Spleen (tissue), 11 donors: ENCODE results near the gene TTC7B. TPM values are rescaled to one million over a fixed set of nuclear protein-coding genes. Genes with fewer than 3 reads are reported as not detected.
A peak's percentile ranks its signal among the peaks of the same experiment; 100 is the strongest.

Experiments
- DNase-seq: peaks from one replicate; pipeline ENCODE4 v3.0.0-alpha.2; 2020
- H3K27ac ChIP-seq, 8 donors: fragments of 200-600 bp; sonication (generic) in 7 of 8; 1 replicate in 4 of 8; 2 replicates in 4 of 8; pipeline versions ENCODE4 v1.5.0 to v1.8.0; 2016 to 2021; ENCODE audit warnings: inconsistent platforms in 4 of 8, mild to moderate bottlenecking in 4 of 8, moderate library complexity in 1 of 8
- H3K27me3 ChIP-seq, 7 donors: fragments of 200-600 bp; sonication (generic) in 6 of 7; replicated peaks in 1 of 7; 1 replicate in 4 of 7; 2 replicates in 3 of 7; pipeline versions ENCODE4 v1.5.0 to v1.8.0; 2016 to 2021; ENCODE audit warnings: inconsistent platforms in 3 of 7, mild to moderate bottlenecking in 1 of 7
- H3K36me3 ChIP-seq, 6 donors: fragments of 200-600 bp; sonication (generic) in 5 of 6; 1 replicate in 4 of 6; 2 replicates in 2 of 6; pipeline versions ENCODE4 v1.5.0 to v1.8.0; 2016 to 2021; ENCODE audit warnings: inconsistent platforms in 2 of 6
- H3K4me1 ChIP-seq, 6 donors: fragments of 200-600 bp; sonication (generic) in 5 of 6; 1 replicate in 3 of 6; 2 replicates in 3 of 6; pipeline versions ENCODE4 v1.5.0 to v1.8.0; 2016 to 2021; ENCODE audit warnings: inconsistent platforms in 3 of 6
- H3K4me3 ChIP-seq, 8 donors: fragments of 200-600 bp; sonication (generic) in 7 of 8; 1 replicate in 4 of 8; 2 replicates in 4 of 8; pipeline versions ENCODE4 v1.5.0 to v1.8.0; 2016 to 2021; ENCODE audit warnings: inconsistent platforms in 4 of 8, mild to moderate bottlenecking in 4 of 8, moderate library complexity in 2 of 8
- H3K9me3 ChIP-seq, 8 donors: fragments of 200-600 bp; sonication (generic) in 7 of 8; 1 replicate in 4 of 8; 2 replicates in 4 of 8; pipeline versions ENCODE4 v1.5.0 to v1.8.0; 2016 to 2021; ENCODE audit warnings: inconsistent platforms in 4 of 8
- POLR2A ChIP-seq, 3 donors: fragments of 450-650 bp; IDR thresholded peaks; one replicate each; pipeline ENCODE4 v1.5.1; 2017; ENCODE audit warnings: antibody characterized with exemption in 3 of 3, mild to moderate bottlenecking in 1 of 3
- POLR2AphosphoS5 ChIP-seq, 3 donors: sonication (generic); formaldehyde crosslinking; IDR thresholded peaks; one replicate each; pipeline ENCODE4 v1.5.1; 2017; ENCODE audit warnings: antibody characterized with exemption in 3 of 3
- WGBS, 5 donors: extraction: QIAGEN DNeasy Blood & Tissue Kit in 3 of 5; methylation state at CpG; one replicate each; pipeline versions ENCODE4 v1.1.5 to v1.1.7; 2013 to 2018; 5-methylcytosine and 5-hydroxymethylcytosine counted together
- intact Hi-C: fragments of 100-400 bp; cut with DNase I; formaldehyde crosslinking; loops from one replicate; pipeline ENCODE4 v1.15.0; 2023; ENCODE audit warnings: low total_unique reads
- polyA plus RNA-seq, 3 donors: library from polyadenylated mRNA; stranded (reverse); fragments of 200-250 nt; gene quantifications; one replicate each; pipeline ENCODE4 v1.2.1, GENCODE V29; 2013
- total RNA-seq, 7 donors: library from RNA; depleted of rRNA in 3 of 7; stranded (reverse); fragments of >200 nt in 3 of 7; fragmentation: NEBNext Ultra II Directional in 4 of 7; extraction: Animal tissue kit (Norgen Biotek cat#: 25700) in 4 of 7; gene quantifications; one replicate each; pipeline versions ENCODE4 v1.1.0 to v1.2.1, GENCODE V29; 2016 to 2021
- TF ChIP-seq, protein P1 (sequence below), 11 experiments: fragments of 200-600 bp in 7 of 11; fragments of 450-650 bp in 4 of 11; sonication (generic) in 4 of 11; IDR thresholded peaks in 8 of 11; conservative IDR thresholded peaks in 3 of 11; 1 replicate in 7 of 11; 2 replicates in 4 of 11; pipeline versions ENCODE4 v1.4.0 to v1.8.0; 2016 to 2021; ENCODE audit warnings: antibody characterized with exemption in 11 of 11, inconsistent platforms in 4 of 11, mild to moderate bottlenecking in 1 of 11
- donor health status: healthy with polysubstance abuse.
- donor health status: DM: no; HTN: no; CAD: no; lungs with moderate emphysema.
- donor health status: DM: no; HTN: no; CAD: no.
- donor health status: Bipolar disorder and iron deficiency.
- donor health status: healthy.
- donor health status: DM: no; HTN: no; CAD: no.
- donor health status: DM: yes; HTN: yes; CAD: no.

The TTC7B gene
- total and polyA plus RNA-seq, 10 donors, result 6.6 to 98.4 (median 62.6) TPM

DNA sequence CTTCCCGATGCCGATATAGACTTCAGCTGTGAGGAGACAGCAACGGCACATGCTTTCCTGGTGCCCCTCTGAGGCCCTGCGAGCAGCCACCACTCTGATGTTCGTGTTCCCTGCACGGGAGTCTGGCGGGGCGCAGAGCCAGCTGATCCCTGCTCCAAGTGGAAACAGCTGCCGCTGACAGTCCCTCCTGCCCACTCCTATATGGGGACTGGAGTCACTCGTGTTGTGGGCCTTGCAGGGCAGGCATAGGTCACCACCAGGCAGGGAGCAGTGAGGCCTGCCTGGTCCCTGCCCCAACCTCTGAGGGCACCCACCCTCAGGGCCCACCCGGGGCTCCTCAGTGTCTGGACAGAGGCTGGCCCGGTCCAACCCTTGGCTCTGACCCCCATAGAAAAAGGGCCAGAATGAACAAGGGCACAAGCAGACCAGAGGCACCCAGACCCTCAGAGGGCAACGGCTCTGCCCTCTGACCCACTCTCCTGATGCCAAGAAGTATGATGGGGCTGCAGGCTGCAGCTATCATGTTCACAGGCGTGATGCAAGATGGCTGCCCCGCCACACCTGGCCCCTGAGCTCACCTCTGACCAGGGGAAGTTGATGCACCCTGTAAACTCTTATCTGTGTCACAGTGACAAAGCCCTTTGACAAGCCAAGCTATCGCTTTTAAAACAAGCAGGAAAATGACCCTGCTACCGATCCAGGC, 237.8 kb downstream of the TTC7B start:
- Histone ChIP-seq H3K9me3 (no peaks in the 10 kb centered on the region), H3K36me3 (peaks cover 0 to 62% (median 11%) of the 10 kb centered on the region in 6 donors), H3K4me1 (peaks cover 0 to 25% (median 9%) of the 10 kb centered on the region in 6 donors), H3K27ac (no peak overlapping the region), H3K27me3 (no peaks in the 10 kb centered on the region), H3K4me3 (no peak overlapping the region)
- WGBS, 5 donors, result 72 to 86% (median 84%) methylated on average over 10 to 17 of the region's 17 CpGs
- TF ChIP-seq POLR2AphosphoS5 (IDR thresholded peaks at IDR 0.05) (no peak), POLR2A (IDR thresholded peaks at IDR 0.05) (no peak)
- TF ChIP-seq, protein P1, sequence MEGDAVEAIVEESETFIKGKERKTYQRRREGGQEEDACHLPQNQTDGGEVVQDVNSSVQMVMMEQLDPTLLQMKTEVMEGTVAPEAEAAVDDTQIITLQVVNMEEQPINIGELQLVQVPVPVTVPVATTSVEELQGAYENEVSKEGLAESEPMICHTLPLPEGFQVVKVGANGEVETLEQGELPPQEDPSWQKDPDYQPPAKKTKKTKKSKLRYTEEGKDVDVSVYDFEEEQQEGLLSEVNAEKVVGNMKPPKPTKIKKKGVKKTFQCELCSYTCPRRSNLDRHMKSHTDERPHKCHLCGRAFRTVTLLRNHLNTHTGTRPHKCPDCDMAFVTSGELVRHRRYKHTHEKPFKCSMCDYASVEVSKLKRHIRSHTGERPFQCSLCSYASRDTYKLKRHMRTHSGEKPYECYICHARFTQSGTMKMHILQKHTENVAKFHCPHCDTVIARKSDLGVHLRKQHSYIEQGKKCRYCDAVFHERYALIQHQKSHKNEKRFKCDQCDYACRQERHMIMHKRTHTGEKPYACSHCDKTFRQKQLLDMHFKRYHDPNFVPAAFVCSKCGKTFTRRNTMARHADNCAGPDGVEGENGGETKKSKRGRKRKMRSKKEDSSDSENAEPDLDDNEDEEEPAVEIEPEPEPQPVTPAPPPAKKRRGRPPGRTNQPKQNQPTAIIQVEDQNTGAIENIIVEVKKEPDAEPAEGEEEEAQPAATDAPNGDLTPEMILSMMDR (IDR thresholded peaks at IDR 0.05 in 8 of 11, conservative IDR thresholded peaks at IDR 0.05 in 3 of 11), result no peak
- intact Hi-C loops, result no loop called here
- peak; percentile 65 for DNase-seq

DNA sequence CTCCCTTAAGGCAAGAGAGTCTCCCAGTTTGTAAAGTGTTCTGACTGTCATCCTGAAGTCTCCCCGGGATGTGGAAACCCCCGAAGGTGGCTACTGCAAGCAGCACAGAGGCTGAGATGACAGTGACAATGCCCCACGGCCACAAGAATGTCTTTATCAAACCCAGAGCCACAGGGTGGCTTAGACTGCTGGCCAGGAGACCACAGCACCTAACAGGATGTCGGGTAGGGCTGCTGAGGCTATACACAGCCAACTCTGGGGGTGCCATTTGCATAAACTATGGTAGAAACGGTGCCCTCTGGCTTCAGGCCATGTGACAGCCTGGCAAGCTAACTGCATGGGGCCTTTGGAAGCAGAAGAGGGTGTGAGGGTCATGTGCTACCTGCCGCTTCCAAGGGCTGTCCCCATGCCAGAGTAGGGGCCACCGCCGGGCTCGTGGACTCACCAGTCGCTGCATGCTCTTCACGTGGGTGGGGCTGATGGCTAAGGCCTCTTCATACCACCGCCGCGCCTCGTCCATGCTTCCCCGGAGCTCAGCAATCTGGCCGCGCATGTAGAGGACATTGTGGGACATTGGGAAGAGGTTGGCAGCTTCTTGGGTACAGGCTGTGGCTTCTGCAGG, 238.5 kb downstream of the TTC7B start:
- Histone ChIP-seq H3K4me1 (peaks cover 0 to 22% (median 9%) of the 10 kb centered on the region in 6 donors), H3K36me3 (peaks cover 0 to 69% (median 11%) of the 10 kb centered on the region in 6 donors), H3K27ac (no peak overlapping the region), H3K9me3 (no peaks in the 10 kb centered on the region), H3K27me3 (no peaks in the 10 kb centered on the region), H3K4me3 (no peak overlapping the region)
- no peak for TF ChIP-seq POLR2A (IDR thresholded peaks at IDR 0.05)
- TF ChIP-seq, protein P1 (IDR thresholded peaks at IDR 0.05 in 8 of 11, conservative IDR thresholded peaks at IDR 0.05 in 3 of 11), result no peak
- no peak for TF ChIP-seq POLR2AphosphoS5 (IDR thresholded peaks at IDR 0.05)
- WGBS, 5 donors, result 86 to 92% (median 89%) methylated on average over 13 to 18 of the region's 18 CpGs
- DNase-seq, result peak; percentile 62
- intact Hi-C loops, result no loop called here

DNA sequence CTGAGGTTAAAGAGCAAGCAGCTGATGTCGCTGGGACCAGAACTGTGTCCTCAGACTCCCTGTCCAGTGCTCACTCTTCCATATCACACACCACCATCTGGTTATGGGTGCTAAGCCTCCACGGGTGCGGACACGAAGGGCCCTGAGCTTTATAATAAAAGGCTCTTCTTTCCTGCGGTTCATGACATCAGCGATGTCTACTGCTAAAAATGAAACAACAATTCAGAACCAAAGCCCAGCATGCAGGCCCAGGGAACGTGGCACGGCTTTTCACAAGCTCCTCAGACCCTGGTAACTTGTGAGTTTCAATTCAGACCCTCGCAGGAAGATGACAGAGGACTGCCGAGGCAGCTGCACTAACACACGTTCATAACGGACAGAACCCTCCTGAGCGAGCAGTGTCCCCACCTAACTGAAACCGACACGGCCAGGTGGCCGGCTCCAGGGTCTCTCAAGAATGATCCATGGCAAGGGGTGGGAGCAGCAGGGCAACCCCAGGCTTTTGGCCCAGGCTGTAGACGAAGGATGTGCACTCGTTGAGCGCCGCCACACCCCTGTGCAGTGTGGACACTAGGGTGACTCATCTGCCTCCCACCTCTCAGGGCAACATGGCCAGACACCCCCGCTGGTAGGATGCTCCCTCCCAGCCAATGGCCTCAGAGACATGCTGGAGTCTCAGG, 239.1 kb downstream of the TTC7B start:
- no peaks in the 10 kb centered on the region for H3K9me3 ChIP-seq
- no peak overlapping the region for H3K27ac ChIP-seq
- TF ChIP-seq POLR2A (IDR thresholded peaks at IDR 0.05) (no peak), POLR2AphosphoS5 (IDR thresholded peaks at IDR 0.05) (no peak)
- TF ChIP-seq, protein P1 (IDR thresholded peaks at IDR 0.05 in 8 of 11, conservative IDR thresholded peaks at IDR 0.05 in 3 of 11), result no peak
- 86 to 95% (median 92%) methylated on average over 19 to 21 of the region's 21 CpGs for WGBS, 5 donors
- intact Hi-C loops, result no loop called here
- H3K4me3 ChIP-seq, result no peak overlapping the region
- peak; percentile 64 for DNase-seq
- H3K4me1 ChIP-seq, result peaks cover 0 to 21% (median 9%) of the 10 kb centered on the region in 6 donors
- peaks cover 0 to 69% (median 11%) of the 10 kb centered on the region in 6 donors for H3K36me3 ChIP-seq
- no peaks in the 10 kb centered on the region for H3K27me3 ChIP-seq

DNA sequence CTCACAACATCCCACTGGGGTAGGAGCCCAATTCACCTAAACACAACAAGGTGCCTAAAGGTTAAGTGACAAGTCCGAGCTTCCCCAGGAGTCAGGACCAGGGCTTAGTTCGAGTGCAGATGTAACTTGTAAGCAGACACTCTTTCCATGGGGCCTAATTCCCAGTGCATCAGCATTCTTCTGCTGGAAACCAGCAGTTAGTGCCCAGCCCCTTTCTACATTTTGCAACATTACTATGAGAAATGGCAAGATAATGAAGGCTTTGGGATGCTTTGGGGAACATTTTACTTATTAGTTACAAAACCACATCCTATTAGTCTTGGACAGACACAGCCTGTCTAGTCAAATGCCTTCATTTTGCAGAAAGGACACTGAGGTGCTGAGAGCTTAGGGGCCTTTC, 239.6 kb downstream of the TTC7B start:
- DNase-seq, result no peak
- H3K9me3 ChIP-seq, result no peaks in the 10 kb centered on the region
- H3K4me3 ChIP-seq, result no peak overlapping the region
- no peaks in the 10 kb centered on the region for H3K27me3 ChIP-seq
- H3K36me3 ChIP-seq, result peaks cover 0 to 69% (median 11%) of the 10 kb centered on the region in 6 donors
- 87 to 96% (median 88%) methylated on average over 2 of the region's 2 CpGs for WGBS, 5 donors
- H3K4me1 ChIP-seq, result peaks cover 0 to 18% (median 9%) of the 10 kb centered on the region in 6 donors
- intact Hi-C loops, result no loop called here
- no peak overlapping the region for H3K27ac ChIP-seq
- TF ChIP-seq POLR2A (IDR thresholded peaks at IDR 0.05) (no peak), POLR2AphosphoS5 (IDR thresholded peaks at IDR 0.05) (no peak)
